ENCODE data around the gene PEAK3. TPM values are rescaled to one million over a fixed set of nuclear protein-coding genes. Genes with fewer than 3 reads are reported as not detected.

PEAK3 gene
- total RNA-seq, 1 donor from 2014 or later = not detected

DNA sequence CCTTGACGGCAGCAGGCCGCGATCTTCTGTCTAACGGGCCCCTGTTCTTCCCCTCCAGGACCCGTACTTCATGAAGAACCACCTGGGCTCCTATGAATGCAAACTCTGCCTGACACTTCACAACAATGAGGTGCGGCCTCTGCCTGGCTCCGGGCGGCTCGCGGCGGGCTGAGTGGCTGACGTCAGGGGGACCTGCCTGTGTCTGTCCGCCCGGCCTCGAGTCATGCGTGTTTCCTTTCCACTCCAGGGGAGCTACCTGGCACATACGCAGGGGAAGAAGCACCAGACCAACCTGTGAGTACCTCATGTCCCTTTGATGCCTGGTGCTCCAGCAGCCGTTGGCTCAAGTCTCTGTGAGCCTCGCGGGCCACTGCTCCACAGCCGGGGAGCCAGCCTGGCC lies 37.5 kb downstream of the PEAK3 start:
- TF ChIP-seq, protein P1, sequence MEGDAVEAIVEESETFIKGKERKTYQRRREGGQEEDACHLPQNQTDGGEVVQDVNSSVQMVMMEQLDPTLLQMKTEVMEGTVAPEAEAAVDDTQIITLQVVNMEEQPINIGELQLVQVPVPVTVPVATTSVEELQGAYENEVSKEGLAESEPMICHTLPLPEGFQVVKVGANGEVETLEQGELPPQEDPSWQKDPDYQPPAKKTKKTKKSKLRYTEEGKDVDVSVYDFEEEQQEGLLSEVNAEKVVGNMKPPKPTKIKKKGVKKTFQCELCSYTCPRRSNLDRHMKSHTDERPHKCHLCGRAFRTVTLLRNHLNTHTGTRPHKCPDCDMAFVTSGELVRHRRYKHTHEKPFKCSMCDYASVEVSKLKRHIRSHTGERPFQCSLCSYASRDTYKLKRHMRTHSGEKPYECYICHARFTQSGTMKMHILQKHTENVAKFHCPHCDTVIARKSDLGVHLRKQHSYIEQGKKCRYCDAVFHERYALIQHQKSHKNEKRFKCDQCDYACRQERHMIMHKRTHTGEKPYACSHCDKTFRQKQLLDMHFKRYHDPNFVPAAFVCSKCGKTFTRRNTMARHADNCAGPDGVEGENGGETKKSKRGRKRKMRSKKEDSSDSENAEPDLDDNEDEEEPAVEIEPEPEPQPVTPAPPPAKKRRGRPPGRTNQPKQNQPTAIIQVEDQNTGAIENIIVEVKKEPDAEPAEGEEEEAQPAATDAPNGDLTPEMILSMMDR (IDR thresholded peaks at IDR 0.05; ENCODE audit: insufficient read depth, low read length, severe bottlenecking) = no peak
- FAIRE-seq (no peak), DNase-seq (ENCODE audit: low read depth) (no peak)
- Histone ChIP-seq H3K4me3 (ENCODE audit: low read depth, low read length) (no peak overlapping the region), H3K36me3 (ENCODE audit: control insufficient read depth, insufficient read depth, low read length) (peaks cover 42% of the 10 kb centered on the region), H3K27me3 (ENCODE audit: control insufficient read depth, insufficient read depth, low read length) (no peaks in the 10 kb centered on the region)

DNA sequence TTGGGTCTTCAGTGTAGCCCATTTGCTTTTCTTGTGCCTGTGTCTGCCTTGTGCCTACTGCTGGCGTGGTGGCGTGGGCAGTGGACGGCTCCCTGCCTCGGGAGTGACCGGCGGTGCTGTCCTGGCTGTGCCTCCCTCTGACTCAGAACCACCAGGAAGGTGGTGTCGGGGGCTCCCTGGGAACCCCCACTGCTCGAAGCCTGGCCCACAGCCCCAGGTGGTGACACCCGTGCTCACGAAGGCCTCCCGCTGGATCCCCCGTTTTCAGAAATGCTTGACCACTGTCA lies 37.9 kb downstream of the PEAK3 start:
- Histone ChIP-seq H3K36me3 (ENCODE audit: control insufficient read depth, insufficient read depth, low read length) (peaks cover 42% of the 10 kb centered on the region), H3K27me3 (ENCODE audit: control insufficient read depth, insufficient read depth, low read length) (no peaks in the 10 kb centered on the region), H3K4me3 (ENCODE audit: low read depth, low read length) (no peak overlapping the region)
- DNase-seq (ENCODE audit: low read depth) (no peak), FAIRE-seq (no peak)
- TF ChIP-seq, protein P1 (IDR thresholded peaks at IDR 0.05; ENCODE audit: insufficient read depth, low read length, severe bottlenecking) = no peak

DNA sequence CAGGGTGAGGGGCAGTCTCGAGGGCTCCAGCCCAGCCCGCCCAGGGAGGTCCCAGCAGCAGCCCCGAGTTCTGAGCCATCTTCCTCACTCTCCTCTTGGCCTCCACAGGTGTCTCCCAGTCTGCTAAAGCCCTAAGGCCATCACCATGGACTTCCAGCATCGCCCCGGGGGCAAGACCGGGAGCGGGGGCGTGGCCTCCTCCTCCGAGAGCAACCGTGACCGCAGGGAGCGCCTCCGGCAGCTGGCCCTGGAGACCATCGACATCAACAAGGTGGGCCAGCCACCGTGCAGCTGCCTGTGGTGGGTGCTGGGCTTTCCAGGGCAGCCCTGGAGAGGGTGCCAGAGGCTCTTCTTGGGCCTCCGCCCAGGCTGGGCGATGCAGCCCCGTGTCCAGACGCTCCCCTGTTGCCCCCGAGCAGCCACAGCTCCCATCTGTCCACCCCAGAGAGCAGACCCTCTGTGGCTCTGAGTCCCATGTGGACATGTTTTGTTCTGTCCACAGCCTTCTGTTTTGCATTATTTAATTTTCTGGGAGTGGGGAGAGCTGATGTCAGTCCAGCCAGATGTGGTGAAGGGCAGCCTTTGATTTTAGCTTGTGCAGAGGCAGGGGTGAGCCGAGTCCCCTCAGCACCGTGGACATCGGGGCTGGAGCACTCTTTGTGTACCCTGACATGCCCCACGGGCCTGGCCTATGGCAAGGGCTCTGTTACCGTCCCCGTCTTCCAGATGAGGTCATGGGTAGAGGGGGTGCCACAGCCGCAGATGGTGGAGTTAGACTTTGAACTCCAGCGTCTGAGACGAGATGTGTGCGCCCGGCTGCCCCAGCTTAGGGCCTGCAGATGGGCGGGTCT lies 38.5 kb downstream of the PEAK3 start:
- Histone ChIP-seq H3K27me3 (ENCODE audit: control insufficient read depth, insufficient read depth, low read length) (no peaks in the 10 kb centered on the region), H3K4me3 (ENCODE audit: low read depth, low read length) (no peak overlapping the region), H3K36me3 (ENCODE audit: control insufficient read depth, insufficient read depth, low read length) (peaks cover 42% of the 10 kb centered on the region)
- TF ChIP-seq, protein P1 (IDR thresholded peaks at IDR 0.05; ENCODE audit: insufficient read depth, low read length, severe bottlenecking) = no peak
- FAIRE-seq (no peak), DNase-seq (ENCODE audit: low read depth) (no peak)

DNA sequence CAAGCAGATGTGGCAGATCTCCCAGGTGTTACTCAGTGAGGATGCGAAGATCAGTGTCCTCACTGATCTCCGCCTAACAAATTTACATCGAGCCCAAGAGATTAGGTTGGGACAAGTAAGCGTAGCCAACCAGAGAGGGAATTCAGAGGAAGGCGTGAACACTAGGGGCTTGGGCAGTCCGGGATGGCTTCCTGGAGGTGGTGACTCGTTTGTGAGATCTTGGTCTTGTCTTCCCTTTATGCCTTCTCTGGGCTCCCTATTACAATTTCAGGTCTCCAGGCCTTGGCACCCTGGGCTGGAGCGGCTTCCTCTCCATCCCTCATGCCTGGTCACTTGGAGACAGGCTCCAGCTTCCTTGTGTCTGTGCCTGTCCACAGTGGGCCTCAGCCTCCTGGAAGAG lies 39.2 kb downstream of the PEAK3 start:
- FAIRE-seq = no peak
- peaks cover 42% of the 10 kb centered on the region for H3K36me3 ChIP-seq (ENCODE audit: control insufficient read depth, insufficient read depth, low read length)

DNA sequence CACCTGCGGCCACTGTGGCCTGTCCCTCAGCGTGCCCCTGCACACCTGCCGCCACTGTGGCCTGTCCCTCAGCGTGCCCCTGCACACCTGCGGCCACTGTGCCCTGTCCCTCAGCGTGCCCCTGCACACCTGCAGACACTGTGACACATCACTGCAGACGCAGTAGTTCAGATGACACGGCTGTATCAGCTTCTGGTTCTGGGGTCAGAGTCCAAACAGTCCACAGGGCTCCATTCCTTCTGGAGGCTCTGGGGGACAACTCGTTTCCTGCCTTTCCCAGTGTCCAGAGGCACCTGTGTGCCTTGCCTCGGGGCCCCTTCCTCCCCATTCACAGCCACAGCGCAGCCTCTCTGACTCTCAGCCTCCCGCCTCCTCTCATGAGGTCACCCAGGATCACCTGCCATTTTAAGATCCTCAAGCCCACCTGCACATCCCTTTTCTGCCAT lies 39.9 kb downstream of the PEAK3 start:
- peaks cover 39% of the 10 kb centered on the region for H3K36me3 ChIP-seq (ENCODE audit: control insufficient read depth, insufficient read depth, low read length)
- TF ChIP-seq, protein P1 (IDR thresholded peaks at IDR 0.05; ENCODE audit: insufficient read depth, low read length, severe bottlenecking) = no peak
- H3K27me3 ChIP-seq (ENCODE audit: control insufficient read depth, insufficient read depth, low read length) = no peaks in the 10 kb centered on the region
- FAIRE-seq (no peak), DNase-seq (ENCODE audit: low read depth) (no peak)
- H3K4me3 ChIP-seq (ENCODE audit: low read depth, low read length) = no peak overlapping the region

More for the DNA sequence above, 39.2 kb downstream of the PEAK3 start:
- H3K27me3 ChIP-seq (ENCODE audit: control insufficient read depth, insufficient read depth, low read length) = no peaks in the 10 kb centered on the region
- TF ChIP-seq, protein P1 (IDR thresholded peaks at IDR 0.05; ENCODE audit: insufficient read depth, low read length, severe bottlenecking) = no peak
- H3K4me3 ChIP-seq (ENCODE audit: low read depth, low read length) = no peak overlapping the region
- no peak for DNase-seq (ENCODE audit: low read depth)

Data from bronchial epithelial cell (primary cell).